ENCODE measurements around the gene PRKAR1B. TPM values are rescaled to one million over a fixed set of nuclear protein-coding genes. Genes with fewer than 3 reads are reported as not detected.
A peak's percentile ranks its signal among the peaks of the same experiment; 100 is the strongest.

PRKAR1B gene
- total and polyA plus RNA-seq, 2 donors (not counting 1 experiment from before 2014, with no cell fraction given): 4.5 to 8.6 TPM

- TF ChIP-seq CTCF (IDR thresholded peaks at IDR 0.05): no peak
- TF ChIP-seq EZH2 (IDR thresholded peaks at IDR 0.05; ENCODE audit: borderline replicate concordance, insufficient read depth, low read depth, low read length, poor library complexity, severe bottlenecking): no peak
- Histone ChIP-seq H3K27me3 (replicated peaks in 1 of 4; ENCODE audit: control extremely low read depth in 1 of 4, control insufficient read depth in 3 of 4, insufficient read depth in 4 of 4, low read length in 3 of 4) (no peaks in the 10 kb centered on the region), H3K4me2 (replicated peaks; ENCODE audit: low read depth, low read length, poor library complexity, severe bottlenecking) (no peak overlapping the region), H3K27ac (ENCODE audit: low read length in 2 of 2) (no peak overlapping the region), H3K4me3 (ENCODE audit: control extremely low read depth in 1 of 5, extremely low read depth in 1 of 5, insufficient read depth in 1 of 5, low read depth in 2 of 5, low read length in 4 of 5) (no peak overlapping the region), H2AFZ (ENCODE audit: insufficient read depth, low read depth, low read length, poor library complexity, severe bottlenecking) (no peak overlapping the region), H3K9me3 (ENCODE audit: control extremely low read depth in 1 of 3, control insufficient read depth in 2 of 3, insufficient read depth in 1 of 3, low read length in 2 of 3) (peaks cover 0 to 3% (median 2%) of the 10 kb centered on the region in 3 donors), H3K79me2 (ENCODE audit: control insufficient read depth, insufficient read depth, low read length) (peaks cover 33% of the 10 kb centered on the region), H4K20me1 (ENCODE audit: control insufficient read depth, insufficient read depth, low read length, poor library complexity, severe bottlenecking) (peaks cover 5% of the 10 kb centered on the region), H3K4me1 (ENCODE audit: control insufficient read depth in 2 of 2, insufficient read depth in 2 of 2, low read length in 2 of 2) (peaks cover 16 to 21% of the 10 kb centered on the region in 2 donors), H3K9ac (ENCODE audit: low read length) (no peak overlapping the region), H3K36me3 (replicated peaks in 1 of 2; ENCODE audit: control extremely low read depth in 1 of 2, control insufficient read depth in 1 of 2, extremely low read depth in 1 of 2, insufficient read depth in 2 of 2, low read length in 1 of 2) (peaks cover 0 to 8% of the 10 kb centered on the region in 2 experiments)
- no peak for DNase-seq
- H3K27ac Mint-ChIP-seq: no peak overlapping the region
- H3K4me3 Mint-ChIP-seq: peak overlapping the region; percentile 45
- ChIA-PET CTCF (interaction anchor here (0.6 kb wide), 1 partner anchor 11 kb away, joined by 3 read pairs; no protein-coding TSS in a partner anchor), POLR2A (no interaction called here)
- H3K4me1 Mint-ChIP-seq: peaks cover 25% of the 10 kb centered on the region
- ATAC-seq (ENCODE audit: low read depth): no peak
- intact Hi-C loops (cut with micrococcal nuclease): loop anchor here (10.0 kb wide), 1 partner anchor 85 kb away; no protein-coding TSS in a partner anchor
- H3K9me3 Mint-ChIP-seq (ENCODE audit: insufficient read depth): no peaks in the 10 kb centered on the region
- 94% methylated on average over 22 of the region's 29 CpGs for WGBS (ENCODE audit: insufficient coverage)
- H3K27me3 Mint-ChIP-seq: no peaks in the 10 kb centered on the region
Measured at GRCh38 chr7:729140-730000, 2.3 kb upstream of the PRKAR1B start.

GRCh38 chr7:728602-729001 lies 1.5 kb upstream of the PRKAR1B start:
- Mint-ChIP-seq H3K9me3 (ENCODE audit: insufficient read depth) (no peaks in the 10 kb centered on the region), H3K27ac (no peak overlapping the region), H3K27me3 (no peaks in the 10 kb centered on the region), H3K4me1 (peaks cover 25% of the 10 kb centered on the region), H3K4me3 (peak overlapping the region; percentile 81)
- Histone ChIP-seq H3K27ac (ENCODE audit: low read length in 2 of 2) (no peak overlapping the region), H3K36me3 (replicated peaks in 1 of 2; ENCODE audit: control extremely low read depth in 1 of 2, control insufficient read depth in 1 of 2, extremely low read depth in 1 of 2, insufficient read depth in 2 of 2, low read length in 1 of 2) (peaks cover 0 to 6% of the 10 kb centered on the region in 2 experiments), H3K4me1 (ENCODE audit: control insufficient read depth in 2 of 2, insufficient read depth in 2 of 2, low read length in 2 of 2) (peaks cover 16 to 21% of the 10 kb centered on the region in 2 donors), H3K4me3 (ENCODE audit: control extremely low read depth in 1 of 5, extremely low read depth in 1 of 5, insufficient read depth in 1 of 5, low read depth in 2 of 5, low read length in 4 of 5) (no peak overlapping the region), H2AFZ (ENCODE audit: insufficient read depth, low read depth, low read length, poor library complexity, severe bottlenecking) (no peak overlapping the region), H3K4me2 (replicated peaks; ENCODE audit: low read depth, low read length, poor library complexity, severe bottlenecking) (no peak overlapping the region), H3K79me2 (ENCODE audit: control insufficient read depth, insufficient read depth, low read length) (peaks cover 38% of the 10 kb centered on the region), H3K9me3 (ENCODE audit: control extremely low read depth in 1 of 3, control insufficient read depth in 2 of 3, insufficient read depth in 1 of 3, low read length in 2 of 3) (peaks cover 0 to 2% (median 0%) of the 10 kb centered on the region in 3 donors), H4K20me1 (ENCODE audit: control insufficient read depth, insufficient read depth, low read length, poor library complexity, severe bottlenecking) (no peaks in the 10 kb centered on the region), H3K27me3 (replicated peaks in 1 of 4; ENCODE audit: control extremely low read depth in 1 of 4, control insufficient read depth in 3 of 4, insufficient read depth in 4 of 4, low read length in 3 of 4) (no peaks in the 10 kb centered on the region), H3K9ac (ENCODE audit: low read length) (no peak overlapping the region)
- TF ChIP-seq EZH2 (IDR thresholded peaks at IDR 0.05; ENCODE audit: borderline replicate concordance, insufficient read depth, low read depth, low read length, poor library complexity, severe bottlenecking): no peak
- no peak for TF ChIP-seq CTCF (IDR thresholded peaks at IDR 0.05)
- WGBS (ENCODE audit: insufficient coverage): 96% methylated on average over 7 of the region's 9 CpGs
- POLR2A ChIA-PET: no interaction called here
- DNase-seq (no peak), ATAC-seq (ENCODE audit: low read depth) (no peak)
- intact Hi-C loops (cut with micrococcal nuclease): loop anchor here (10.0 kb wide), 1 partner anchor 86 kb away; no protein-coding TSS in a partner anchor
- CTCF ChIA-PET: interaction anchor here (0.6 kb wide), 1 partner anchor 10 kb away, joined by 3 read pairs; no protein-coding TSS in a partner anchor

Measured in B cell (primary cell).